PC-9 (cell line): Measurements from ENCODE around the gene SNX27.

Experiments used
- CTCF ChIP-seq: fragments of 200-600 bp; sonication (generic); conservative IDR thresholded peaks from 2 replicates; pipeline ENCODE4 v1.6.1; 2017; ENCODE audit warnings: mixed run types, antibody characterized with exemption, mild to moderate bottlenecking, moderate library complexity
- EZH2 ChIP-seq: fragments of 200-600 bp; sonication (generic); IDR thresholded peaks from 2 replicates; pipeline ENCODE4 v1.8.0; 2017; ENCODE audit warnings: antibody characterized with exemption, low read depth

GRCh38 chr1:151718666-151719065 lies 106.8 kb downstream of the SNX27 start:
- TF ChIP-seq CTCF (no peak), EZH2 (no peak)
